Adrenal gland (tissue), 5 donors: ENCODE measurements around the gene UACA.

Source experiments
- CTCF ChIP-seq, 6 experiments: fragments of 450-650 bp in 4 of 6; fragments of 200-600 bp in 2 of 6; sonication (generic) in 1 of 6; IDR thresholded peaks; 1 replicate in 5 of 6; 2 replicates in 1 of 6; pipeline versions ENCODE4 v1.5.1 to v1.8.0; 2016 to 2021; ENCODE audit warnings: antibody characterized with exemption in 6 of 6, mild to moderate bottlenecking in 2 of 6, moderate library complexity in 1 of 6
- POLR2A ChIP-seq, 2 donors: fragments of 450-650 bp; IDR thresholded peaks; one replicate each; pipeline ENCODE4 v1.6.1; 2017; ENCODE audit warnings: antibody characterized with exemption in 2 of 2, mild to moderate bottlenecking in 2 of 2, moderate library complexity in 1 of 2
- donor health status: DM: no; HTN: no; CAD: no.

GRCh38 chr15:70726753-70727152 is 36.6 kb downstream of the UACA start:
- TF ChIP-seq CTCF (IDR thresholded peaks at IDR 0.05) (no peak), POLR2A (IDR thresholded peaks at IDR 0.05) (no peak)
